ENCODE data around the gene CREB3L1. TPM values are rescaled to one million over a fixed set of nuclear protein-coding genes. Genes with fewer than 3 reads are reported as not detected.
A peak's percentile ranks its signal among the peaks of the same experiment; 100 is the strongest.

CREB3L1 gene
- total RNA-seq, 1 experiment from 2014 or later: 1.1 TPM

DNA sequence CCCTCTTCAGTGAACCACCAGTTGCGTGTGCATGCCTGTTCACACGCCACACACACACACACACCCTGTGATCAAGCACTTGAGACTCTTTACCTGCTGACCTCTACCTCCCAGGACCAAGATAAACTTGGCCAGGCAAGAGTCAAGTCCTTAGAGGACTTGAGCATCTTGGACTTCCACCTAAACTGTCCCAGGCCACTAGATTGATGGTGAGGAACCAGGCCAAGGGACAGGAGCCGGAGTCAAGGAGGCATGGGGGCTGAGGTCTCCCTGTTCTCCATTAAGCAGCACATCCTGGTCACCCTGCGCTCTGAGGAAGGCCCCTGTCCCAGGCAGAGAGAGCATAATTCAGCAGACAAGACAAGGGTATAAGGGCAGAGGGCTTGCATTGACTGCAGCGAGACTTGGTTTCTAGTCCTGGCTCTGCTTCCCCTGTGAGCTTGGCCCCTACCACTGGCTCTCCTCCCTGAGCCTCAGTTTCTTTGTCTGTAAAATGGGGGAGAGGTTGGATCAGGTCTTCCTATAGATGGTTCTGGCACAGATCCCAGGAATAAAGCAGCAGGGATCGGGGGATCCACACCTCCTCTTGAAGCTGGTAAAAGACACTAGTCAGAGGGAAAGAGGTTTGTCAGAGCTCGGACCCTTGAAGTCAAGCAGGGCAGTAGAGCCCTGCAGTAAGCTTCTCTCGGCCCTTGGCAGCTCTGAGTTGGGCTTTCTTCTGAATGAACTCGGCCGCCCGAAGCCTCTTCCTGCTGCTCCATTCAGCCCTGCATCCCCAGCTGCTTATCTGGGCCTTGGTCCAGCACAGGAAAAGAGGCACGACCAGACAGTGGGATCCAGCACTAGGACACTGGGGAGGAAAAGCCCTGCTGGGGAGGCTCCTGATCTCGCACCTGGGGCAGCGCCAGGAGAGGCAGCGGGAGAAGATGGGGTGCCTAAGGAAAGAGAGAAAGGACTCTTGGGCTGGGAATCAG, 2.0 kb downstream of the CREB3L1 start:
- Histone ChIP-seq H3K4me2 (ENCODE audit: low read length) (peak overlapping the region; percentile 79), H3F3A (ENCODE audit: low read length, unreplicated experiment) (no peaks in the 10 kb centered on the region), H3K9ac (ENCODE audit: low read length) (no peak overlapping the region), H3K27ac (ENCODE audit: low read length) (no peak overlapping the region), H4K20me1 (ENCODE audit: low read length) (no peaks in the 10 kb centered on the region), H3K9me3 (ENCODE audit: low read length) (no peaks in the 10 kb centered on the region), H3K4me1 (ENCODE audit: insufficient read depth, low read length) (peaks cover 4% of the 10 kb centered on the region), H3K9me2 (replicated peaks; ENCODE audit: low read length) (no peaks in the 10 kb centered on the region), H3K79me2 (ENCODE audit: low read length) (no peaks in the 10 kb centered on the region), H3K36me3 (ENCODE audit: low read depth, low read length) (no peaks in the 10 kb centered on the region), H2AFZ (ENCODE audit: low read length) (peak overlapping the region; percentile 60; the same call in 1 of the 2 replicates), H3K4me3 (ENCODE audit: low read length) (0 out of 2 replicates have a peak overlapping the region, but pooled peaks have one; percentile 11), H3K27me3 (ENCODE audit: low read length) (peaks cover 13% of the 10 kb centered on the region)
- TF ChIP-seq EZH2 (IDR thresholded peaks at IDR 0.05; ENCODE audit: low read length, unreplicated experiment): no peak
- TF ChIP-seq EZH2phosphoT487 (IDR thresholded peaks at IDR 0.05; ENCODE audit: borderline replicate concordance, low read length): no peak
- TF ChIP-seq, protein P1, sequence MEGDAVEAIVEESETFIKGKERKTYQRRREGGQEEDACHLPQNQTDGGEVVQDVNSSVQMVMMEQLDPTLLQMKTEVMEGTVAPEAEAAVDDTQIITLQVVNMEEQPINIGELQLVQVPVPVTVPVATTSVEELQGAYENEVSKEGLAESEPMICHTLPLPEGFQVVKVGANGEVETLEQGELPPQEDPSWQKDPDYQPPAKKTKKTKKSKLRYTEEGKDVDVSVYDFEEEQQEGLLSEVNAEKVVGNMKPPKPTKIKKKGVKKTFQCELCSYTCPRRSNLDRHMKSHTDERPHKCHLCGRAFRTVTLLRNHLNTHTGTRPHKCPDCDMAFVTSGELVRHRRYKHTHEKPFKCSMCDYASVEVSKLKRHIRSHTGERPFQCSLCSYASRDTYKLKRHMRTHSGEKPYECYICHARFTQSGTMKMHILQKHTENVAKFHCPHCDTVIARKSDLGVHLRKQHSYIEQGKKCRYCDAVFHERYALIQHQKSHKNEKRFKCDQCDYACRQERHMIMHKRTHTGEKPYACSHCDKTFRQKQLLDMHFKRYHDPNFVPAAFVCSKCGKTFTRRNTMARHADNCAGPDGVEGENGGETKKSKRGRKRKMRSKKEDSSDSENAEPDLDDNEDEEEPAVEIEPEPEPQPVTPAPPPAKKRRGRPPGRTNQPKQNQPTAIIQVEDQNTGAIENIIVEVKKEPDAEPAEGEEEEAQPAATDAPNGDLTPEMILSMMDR (conservative IDR thresholded peaks at IDR 0.05; ENCODE audit: low read depth, low read length): no peak
- CTCF ChIA-PET: no interaction called here
- intact Hi-C loops (cut with micrococcal nuclease): no loop called here
- DNase-seq (peak; percentile 44), ATAC-seq (peak; percentile 41)
- TSS peak; percentile 32 for BruUV-seq (replicated peaks)
- POLR2A ChIA-PET (ENCODE audit: unreplicated experiment): no interaction called here

DNA sequence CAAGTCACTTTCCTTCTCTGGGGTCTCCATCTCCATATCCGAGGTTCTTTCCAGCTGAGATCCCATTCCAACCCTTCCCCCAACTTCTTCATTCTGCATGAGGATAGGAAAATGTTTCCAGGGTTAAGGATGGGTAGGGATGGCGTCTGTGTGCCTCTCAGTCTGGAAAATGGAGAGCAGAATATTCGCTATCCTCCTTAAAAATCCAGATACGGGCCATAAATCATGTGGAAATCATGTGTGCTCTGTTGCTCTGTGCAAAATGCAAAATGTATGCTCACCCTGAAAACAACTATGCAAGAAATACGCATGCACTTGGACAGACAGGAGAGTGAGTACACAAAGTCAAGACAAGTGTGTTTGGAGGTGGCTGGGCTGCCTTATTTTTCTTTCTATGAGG, 3.2 kb downstream of the CREB3L1 start:
- no peaks in the 10 kb centered on the region for H3K79me2 ChIP-seq (ENCODE audit: low read length)
- BruUV-seq (replicated peaks): no TSS peak
- intact Hi-C loops (cut with micrococcal nuclease): no loop called here
- no peak overlapping the region for H2AFZ ChIP-seq (ENCODE audit: low read length)
- H3K4me2 ChIP-seq (ENCODE audit: low read length): no peak overlapping the region
- H3K27ac ChIP-seq (ENCODE audit: low read length): no peak overlapping the region
- H3K9me2 ChIP-seq (replicated peaks; ENCODE audit: low read length): no peaks in the 10 kb centered on the region
- TF ChIP-seq EZH2phosphoT487 (IDR thresholded peaks at IDR 0.05; ENCODE audit: borderline replicate concordance, low read length): no peak
- TF ChIP-seq, protein P1 (conservative IDR thresholded peaks at IDR 0.05; ENCODE audit: low read depth, low read length): no peak
- no peak for TF ChIP-seq EZH2 (IDR thresholded peaks at IDR 0.05; ENCODE audit: low read length, unreplicated experiment)
- DNase-seq (no peak), ATAC-seq (no peak)
- CTCF ChIA-PET: no interaction called here
- POLR2A ChIA-PET (ENCODE audit: unreplicated experiment): no interaction called here
- H4K20me1 ChIP-seq (ENCODE audit: low read length): no peaks in the 10 kb centered on the region
- H3K27me3 ChIP-seq (ENCODE audit: low read length): peaks cover 13% of the 10 kb centered on the region
- H3K4me1 ChIP-seq (ENCODE audit: insufficient read depth, low read length): no peaks in the 10 kb centered on the region; the same call in 1 of the 2 replicates
- H3K9me3 ChIP-seq (ENCODE audit: low read length): no peaks in the 10 kb centered on the region
- no peaks in the 10 kb centered on the region for H3F3A ChIP-seq (ENCODE audit: low read length, unreplicated experiment)
- H3K36me3 ChIP-seq (ENCODE audit: low read depth, low read length): no peaks in the 10 kb centered on the region
- no peak overlapping the region for H3K9ac ChIP-seq (ENCODE audit: low read length)
- H3K4me3 ChIP-seq (ENCODE audit: low read length): no peak overlapping the region
